Endothelial cell of umbilical vein (primary cell): ENCODE data around the gene TNIK. TPM values are rescaled to one million over a fixed set of nuclear protein-coding genes. Genes with fewer than 3 reads are reported as not detected.

ENCODE experiments used
- BruUV-seq: library from RNA; stranded (reverse); fragments of 400-500 nt; replicated peaks from 2 replicates; lab custom pipeline; 2021; lab: Mats Ljungman, UMichigan
- CTCF ChIA-PET: fragments of 300-600, 350-600 bp; sonication (Branson Sonifier 250); formaldehyde crosslinking; loops from one replicate; lab custom pipeline; 2021; ENCODE audit warnings: antibody characterized with exemption, inconsistent platforms; lab: Charles Lee
- POLR2A ChIA-PET: fragments of 300-600, 350-600 bp; sonication (Branson Sonifier 250); formaldehyde crosslinking; loops from one replicate; lab custom pipeline; 2021; ENCODE audit warnings: antibody characterized with exemption, inconsistent platforms; lab: Charles Lee
- DNase-seq: peaks from one replicate; pipeline ENCODE4 v3.0.0-alpha.2; 2011; ENCODE audit warnings: low read depth, low spot score
- FAIRE-seq: peaks from 2 replicates; lab custom pipeline; 2011; peaks lifted over from hg19 to GRCh38; lab: Jason Lieb, UNC
- H2AFZ ChIP-seq: 2 replicates; pipeline ENCODE4 v1.6.0; 2012; ENCODE audit warnings: low read depth, low read length, control low read depth, inconsistent platforms
- H3K27ac ChIP-seq: 2 replicates; pipeline ENCODE4 v1.5.1; 2011; ENCODE audit warnings: low read depth, mild to moderate bottlenecking, control low read depth, low read length, moderate library complexity; ENCODE audit not compliant: insufficient read depth
- H3K27me3 ChIP-seq, 2 experiments: 2 replicates each; pipeline versions ENCODE4 v1.6.0 to v1.6.1; 2011; ENCODE audit warnings: low read length in 2 of 2, mixed read lengths in 1 of 2; ENCODE audit not compliant: control insufficient read depth in 2 of 2, insufficient read depth in 2 of 2
- H3K36me3 ChIP-seq, 2 experiments: 2 replicates in 1 of 2; 3 replicates in 1 of 2; pipeline ENCODE4 v1.5.1; 2011; ENCODE audit warnings: low read length in 2 of 2, mild to moderate bottlenecking in 1 of 2, moderate library complexity in 1 of 2; ENCODE audit not compliant: control insufficient read depth in 2 of 2, insufficient read depth in 2 of 2; ENCODE audit errors: extremely low read depth in 1 of 2
- H3K4me1 ChIP-seq: 3 replicates; pipeline ENCODE4 v1.5.1; 2011; ENCODE audit warnings: mild to moderate bottlenecking, low read length; ENCODE audit not compliant: control insufficient read depth, insufficient read depth; ENCODE audit errors: extremely low read depth
- H3K4me2 ChIP-seq: 2 replicates; pipeline ENCODE4 v1.6.1; 2011; ENCODE audit warnings: low read length, control low read depth, mixed read lengths; ENCODE audit not compliant: insufficient read depth
- H3K4me3 ChIP-seq, 3 experiments: fragments of 200-600 bp in 1 of 3; sonication (generic), shearing (Covaris generic) in 1 of 3; replicated peaks in 1 of 3; 2 replicates each; pipeline ENCODE4 v1.5.1; 2011 to 2016; ENCODE audit warnings: control low read depth in 3 of 3, low read length in 3 of 3, mild to moderate bottlenecking in 2 of 3, inconsistent platforms in 1 of 3, low read depth in 1 of 3, moderate library complexity in 1 of 3; ENCODE audit not compliant: insufficient read depth in 1 of 3
- H3K79me2 ChIP-seq: 2 replicates; pipeline ENCODE4 v1.6.0; 2012; ENCODE audit warnings: low read length, inconsistent platforms; ENCODE audit not compliant: control insufficient read depth, insufficient read depth
- H3K9ac ChIP-seq: replicated peaks from 2 replicates; pipeline ENCODE3; 2011; ENCODE audit warnings: low read length, control low read depth; ENCODE audit not compliant: insufficient read depth; ENCODE audit errors: extremely low read depth
- H3K9me1 ChIP-seq: replicated peaks from 3 replicates; pipeline ENCODE4 v1.6.0; 2011; ENCODE audit warnings: mild to moderate bottlenecking, low read length; ENCODE audit not compliant: control insufficient read depth, insufficient read depth; ENCODE audit errors: extremely low read depth
- H3K9me3 ChIP-seq: replicated peaks from 2 replicates; pipeline ENCODE4 v1.5.1; 2012; ENCODE audit warnings: low read length, inconsistent platforms; ENCODE audit not compliant: control insufficient read depth, insufficient read depth
- H4K20me1 ChIP-seq: replicated peaks from 2 replicates; pipeline ENCODE3; 2011; ENCODE audit warnings: mild to moderate bottlenecking, low read length; ENCODE audit not compliant: control insufficient read depth, insufficient read depth; ENCODE audit errors: extremely low read depth
- CTCF ChIP-seq, 2 donors: IDR thresholded peaks; 1 replicate in 1 of 2; 2 replicates in 1 of 2; pipeline ENCODE4 v1.5.1; 2011; ENCODE audit warnings: low read length in 2 of 2, mild to moderate bottlenecking in 2 of 2, moderate library complexity in 2 of 2, control low read depth in 1 of 2, inconsistent platforms in 1 of 2, low read depth in 1 of 2; ENCODE audit not compliant: insufficient read depth in 1 of 2; ENCODE audit errors: extremely low read depth in 1 of 2
- FOS ChIP-seq: IDR thresholded peaks from 2 replicates; pipeline ENCODE4 v1.6.1; 2011; ENCODE audit warnings: mild to moderate bottlenecking, low read length, moderate library complexity, borderline replicate concordance; ENCODE audit not compliant: insufficient read depth
- GATA2 ChIP-seq: IDR thresholded peaks from 2 replicates; pipeline ENCODE4 v1.7.0; 2011; ENCODE audit warnings: low read depth, mild to moderate bottlenecking, moderate library complexity, mixed read lengths, low read length; ENCODE audit not compliant: insufficient read length, insufficient read depth
- MAX ChIP-seq: IDR thresholded peaks from 2 replicates; pipeline ENCODE4 v1.6.1; 2011; ENCODE audit not compliant: insufficient read depth, insufficient read length
- MYC ChIP-seq: IDR thresholded peaks from one replicate; pipeline ENCODE4 v1.6.1; 2011; ENCODE audit warnings: mild to moderate bottlenecking, low read depth, low read length
- POLR2AphosphoS5 ChIP-seq: IDR thresholded peaks from 2 replicates; pipeline ENCODE4 v1.6.1; 2012; ENCODE audit warnings: low read depth, mild to moderate bottlenecking, control low read depth, low read length, moderate library complexity; ENCODE audit not compliant: insufficient read depth
- dilution Hi-C: fragments of 300-500 bp; cut with MboI; formaldehyde crosslinking; loops from one replicate; pipeline ENCODE4 v1.15.0; 2019; ENCODE audit warnings: low sequenced_read_pairs; ENCODE audit not compliant: extremely low pct_ligation_motif_present
- intact Hi-C: fragments of 100-400 bp; cut with micrococcal nuclease; formaldehyde crosslinking; loops from one replicate; pipeline ENCODE4 v1.10.0; 2022
- polyA plus RNA-seq, 4 experiments: library from polyadenylated mRNA; depleted of rRNA in 3 of 4; stranded (reverse) in 3 of 4; unstranded in 1 of 4; fragments of >200 nt; gene quantifications; 2 replicates each; pipeline versions ENCODE4 v1.2.1 to v1.2.3, GENCODE V29; 2011 to 2012; ENCODE audit warnings: missing spikeins in 1 of 4
- total RNA-seq: library from RNA; stranded (reverse); gene quantifications from 2 replicates; pipeline ENCODE4 v1.2.3, GENCODE V29; 2021

Gene TNIK
- total and polyA plus RNA-seq, 2 donors (not counting 3 experiments of a cell fraction or from before 2014, with no cell fraction given) = 10.9 to 39.7 TPM

GRCh38 chr3:171460725-171461524 lies 720 bp upstream of the TNIK start:
- dilution Hi-C loops (no loop called here), intact Hi-C loops (loop anchor here (1.0 to 10.0 kb wide), 10 partner anchors 64 to 496 kb away; no protein-coding TSS in a partner anchor)
- Histone ChIP-seq H3K9me3 (no peaks in the 10 kb centered on the region), H4K20me1 (no peaks in the 10 kb centered on the region), H3K79me2 (peaks cover 39% of the 10 kb centered on the region), H3K27me3 (no peaks in the 10 kb centered on the region), H3K4me1 (peaks cover 25% of the 10 kb centered on the region), H3K4me3 (peak overlapping the region; percentile 74 to 91 (median 89)), H3K9ac (peak overlapping the region; percentile 51), H3K27ac (peak overlapping the region; percentile 1), H3K36me3 (no peaks in the 10 kb centered on the region), H2AFZ (peak overlapping the region; percentile 87), H3K9me1 (no peaks in the 10 kb centered on the region), H3K4me2 (peak overlapping the region; percentile 80)
- ChIA-PET POLR2A (no interaction called here), CTCF (interaction anchor here (0.7 to 3.6 kb wide), 22 partner anchors 11 to 499 kb away, joined by 3 to 27 read pairs (median 4); no protein-coding TSS in a partner anchor)
- TF ChIP-seq CTCF (IDR thresholded peaks at IDR 0.05; ENCODE audit: extremely low read depth in 1 of 2, insufficient read depth in 1 of 2, low read depth in 1 of 2, low read length in 2 of 2) = no peak
- TF ChIP-seq MYC = no peak
- TF ChIP-seq GATA2 = no peak
- TF ChIP-seq MAX = no peak
- TF ChIP-seq POLR2AphosphoS5 = peak; percentile 53
- TF ChIP-seq FOS = no peak
- peak; percentile 62 for FAIRE-seq
- peak; percentile 64 for DNase-seq
- TSS peak; percentile 71 for BruUV-seq
